Tibial nerve (tissue), 4 donors: ENCODE data around the gene TRAT1. TPM values are rescaled to one million over a fixed set of nuclear protein-coding genes. Genes with fewer than 3 reads are reported as not detected.

Experiments
- DNase-seq, 2 donors: peaks; one replicate each; pipeline ENCODE4 v3.0.0-alpha.2; 2019; ENCODE audit warnings: low spot score in 2 of 2
- H3K27ac ChIP-seq, 4 donors: fragments of 200-600 bp; sonication (generic) in 3 of 4; one replicate each; pipeline ENCODE4 v1.5.1; 2017 to 2019; ENCODE audit warnings: mild to moderate bottlenecking in 1 of 4
- H3K27me3 ChIP-seq, 2 donors: fragments of 200-600 bp; sonication (generic) in 1 of 2; one replicate each; pipeline versions ENCODE4 v1.5.1 to v1.6.0; 2017 to 2019
- H3K36me3 ChIP-seq, 3 donors: fragments of 200-600 bp; sonication (generic); one replicate each; pipeline ENCODE4 v1.5.1; 2018 to 2019
- H3K4me1 ChIP-seq, 4 donors: fragments of 200-600 bp; sonication (generic) in 3 of 4; one replicate each; pipeline ENCODE4 v1.5.1; 2017 to 2019
- H3K4me3 ChIP-seq, 4 donors: fragments of 200-600 bp; sonication (generic) in 3 of 4; one replicate each; pipeline ENCODE4 v1.5.1; 2017 to 2019; ENCODE audit warnings: mild to moderate bottlenecking in 1 of 4, moderate library complexity in 1 of 4
- H3K9me3 ChIP-seq, 4 donors: fragments of 200-600 bp; sonication (generic) in 3 of 4; one replicate each; pipeline ENCODE4 v1.5.1; 2017 to 2019
- EP300 ChIP-seq, 2 donors: sonication (generic); formaldehyde crosslinking; IDR thresholded peaks; one replicate each; pipeline ENCODE4 v1.6.1; 2017; ENCODE audit warnings: antibody characterized with exemption in 2 of 2, mild to moderate bottlenecking in 1 of 2
- POLR2A ChIP-seq, 2 donors: fragments of 450-650 bp; IDR thresholded peaks; one replicate each; pipeline ENCODE4 v1.6.1; 2017; ENCODE audit warnings: antibody characterized with exemption in 2 of 2, mild to moderate bottlenecking in 2 of 2, moderate library complexity in 2 of 2
- WGBS, 2 donors: methylation state at CpG; one replicate each; pipeline ENCODE4 v1.1.5; 2018; 5-methylcytosine and 5-hydroxymethylcytosine counted together
- total RNA-seq, 4 donors: library from RNA; depleted of rRNA; stranded (reverse); fragments of >200 nt; gene quantifications; one replicate each; pipeline ENCODE4 v1.1.0, GENCODE V29; 2016
- TF ChIP-seq, protein P1 (sequence below), 5 experiments: fragments of 200-600 bp in 3 of 5; fragments of 450-650 bp in 2 of 5; sonication (generic) in 3 of 5; IDR thresholded peaks; one replicate each; pipeline ENCODE4 v1.5.1; 2016 to 2019; ENCODE audit warnings: antibody characterized with exemption in 5 of 5, mild to moderate bottlenecking in 3 of 5, moderate library complexity in 2 of 5

Gene TRAT1
- total RNA-seq, 4 donors from 2014 or later = 0.39 to 0.90 (median 0.42) TPM; not detected in 1

DNA sequence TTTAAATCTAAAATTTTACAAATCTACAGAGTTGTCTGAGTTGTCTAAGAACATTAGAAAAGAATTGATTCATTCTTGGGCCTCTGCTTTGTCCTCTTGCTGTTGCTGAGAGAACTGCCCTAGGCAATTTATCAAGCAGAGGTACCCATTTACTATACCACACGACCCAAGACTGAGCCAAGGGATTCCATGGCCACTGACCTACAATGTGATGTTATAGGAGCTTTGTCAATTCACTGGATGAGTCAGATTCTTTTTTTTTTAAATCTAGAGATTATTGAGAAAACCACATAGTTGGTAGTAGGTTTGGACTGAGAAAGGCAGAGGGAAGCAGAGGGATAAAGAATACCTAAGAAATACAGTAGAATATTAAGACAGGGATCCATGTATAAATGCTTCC, 55.3 kb downstream of the TRAT1 start:
- DNase-seq = no peak
- Histone ChIP-seq H3K4me3 (no peak overlapping the region), H3K4me1 (no peaks in the 10 kb centered on the region), H3K27me3 (no peaks in the 10 kb centered on the region), H3K9me3 (no peaks in the 10 kb centered on the region), H3K27ac (no peak overlapping the region), H3K36me3 (no peaks in the 10 kb centered on the region)
- 11 to 38% methylated on average over 1 of the region's 1 CpG for WGBS, 2 donors
- TF ChIP-seq POLR2A (IDR thresholded peaks at IDR 0.05) (no peak), EP300 (IDR thresholded peaks at IDR 0.05) (no peak)
- TF ChIP-seq, protein P1, sequence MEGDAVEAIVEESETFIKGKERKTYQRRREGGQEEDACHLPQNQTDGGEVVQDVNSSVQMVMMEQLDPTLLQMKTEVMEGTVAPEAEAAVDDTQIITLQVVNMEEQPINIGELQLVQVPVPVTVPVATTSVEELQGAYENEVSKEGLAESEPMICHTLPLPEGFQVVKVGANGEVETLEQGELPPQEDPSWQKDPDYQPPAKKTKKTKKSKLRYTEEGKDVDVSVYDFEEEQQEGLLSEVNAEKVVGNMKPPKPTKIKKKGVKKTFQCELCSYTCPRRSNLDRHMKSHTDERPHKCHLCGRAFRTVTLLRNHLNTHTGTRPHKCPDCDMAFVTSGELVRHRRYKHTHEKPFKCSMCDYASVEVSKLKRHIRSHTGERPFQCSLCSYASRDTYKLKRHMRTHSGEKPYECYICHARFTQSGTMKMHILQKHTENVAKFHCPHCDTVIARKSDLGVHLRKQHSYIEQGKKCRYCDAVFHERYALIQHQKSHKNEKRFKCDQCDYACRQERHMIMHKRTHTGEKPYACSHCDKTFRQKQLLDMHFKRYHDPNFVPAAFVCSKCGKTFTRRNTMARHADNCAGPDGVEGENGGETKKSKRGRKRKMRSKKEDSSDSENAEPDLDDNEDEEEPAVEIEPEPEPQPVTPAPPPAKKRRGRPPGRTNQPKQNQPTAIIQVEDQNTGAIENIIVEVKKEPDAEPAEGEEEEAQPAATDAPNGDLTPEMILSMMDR (IDR thresholded peaks at IDR 0.05) = no peak

DNA sequence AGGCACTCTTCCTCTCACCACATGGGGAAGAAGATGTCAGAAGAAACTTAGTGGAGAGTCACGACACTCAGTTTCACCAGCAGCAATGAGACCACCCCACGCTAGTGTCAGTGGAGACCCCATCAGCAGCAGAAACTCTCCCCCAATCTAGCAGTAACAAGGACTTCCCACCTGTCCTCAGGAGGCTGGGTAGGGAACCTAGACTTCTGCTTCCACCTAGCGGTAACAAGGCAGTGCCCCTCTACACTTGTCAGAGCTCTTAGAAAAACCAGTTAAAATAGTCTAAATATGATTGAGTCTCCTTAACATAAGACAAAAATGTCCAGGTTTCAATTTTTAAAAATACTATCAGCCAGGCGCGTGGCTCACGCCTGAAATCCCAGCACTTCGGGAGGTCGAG, 57.3 kb downstream of the TRAT1 start:
- TF ChIP-seq, protein P1 (IDR thresholded peaks at IDR 0.05) = no peak
- TF ChIP-seq EP300 (IDR thresholded peaks at IDR 0.05) = no peak
- TF ChIP-seq POLR2A (IDR thresholded peaks at IDR 0.05) = no peak
- Histone ChIP-seq H3K36me3 (no peaks in the 10 kb centered on the region), H3K4me3 (no peak overlapping the region), H3K27ac (no peak overlapping the region), H3K27me3 (no peaks in the 10 kb centered on the region), H3K9me3 (no peaks in the 10 kb centered on the region), H3K4me1 (no peaks in the 10 kb centered on the region)
- no peak for DNase-seq
- 81 to 88% methylated on average over 6 to 8 of the region's 8 CpGs for WGBS, 2 donors

DNA sequence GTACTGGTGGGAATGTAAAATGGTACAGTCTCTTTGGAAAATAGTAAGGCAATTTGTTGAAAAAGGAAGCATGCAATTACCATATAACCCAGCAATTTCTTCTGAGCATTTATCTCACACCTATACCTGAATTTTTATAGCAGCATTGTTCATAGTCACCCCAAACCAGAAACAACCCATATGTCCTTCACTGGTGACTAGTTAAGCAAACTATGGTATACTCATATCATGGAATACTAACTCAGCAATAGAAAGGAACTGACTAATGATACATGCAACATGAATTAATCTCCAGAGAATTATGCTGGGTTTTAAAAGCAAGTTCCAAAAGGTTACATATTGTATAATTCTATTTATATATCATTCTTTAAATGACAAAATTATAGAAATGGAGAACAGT, 60.2 kb downstream of the TRAT1 start:
- H3K4me1 ChIP-seq = no peaks in the 10 kb centered on the region
- no peak for DNase-seq
- H3K9me3 ChIP-seq = no peaks in the 10 kb centered on the region
- no peaks in the 10 kb centered on the region for H3K27me3 ChIP-seq
- H3K4me3 ChIP-seq = no peak overlapping the region
- H3K36me3 ChIP-seq = no peaks in the 10 kb centered on the region
- no peak overlapping the region for H3K27ac ChIP-seq
- TF ChIP-seq POLR2A (IDR thresholded peaks at IDR 0.05) = no peak
- no peak for TF ChIP-seq EP300 (IDR thresholded peaks at IDR 0.05)
- TF ChIP-seq, protein P1 (IDR thresholded peaks at IDR 0.05) = no peak

DNA sequence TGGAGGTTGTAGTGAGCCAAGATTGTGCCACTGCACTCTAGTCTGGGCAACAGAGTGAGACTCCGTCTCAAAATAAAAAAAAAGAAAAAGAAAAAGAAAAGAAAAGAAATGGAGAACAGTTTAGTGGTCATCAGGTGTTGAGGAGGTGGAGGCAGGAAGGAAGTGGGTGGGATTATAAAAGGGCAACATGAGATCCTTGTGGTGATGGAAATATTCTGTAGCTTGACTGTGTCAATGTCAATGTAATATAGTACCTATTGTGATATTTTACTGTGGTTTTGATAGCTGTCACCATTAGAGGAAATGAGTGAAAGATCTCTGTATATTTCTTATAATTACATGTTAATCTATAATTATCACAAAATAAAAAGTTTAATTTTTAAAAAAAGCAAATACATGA, 60.8 kb downstream of the TRAT1 start:
- H3K9me3 ChIP-seq = no peaks in the 10 kb centered on the region
- H3K27me3 ChIP-seq = no peaks in the 10 kb centered on the region
- no peaks in the 10 kb centered on the region for H3K36me3 ChIP-seq
- H3K4me3 ChIP-seq = no peak overlapping the region
- WGBS, 2 donors = 0 to 9% methylated on average over 1 of the region's 1 CpG
- H3K4me1 ChIP-seq = no peaks in the 10 kb centered on the region
- H3K27ac ChIP-seq = no peak overlapping the region
- no peak for DNase-seq
- TF ChIP-seq EP300 (IDR thresholded peaks at IDR 0.05) = no peak
- TF ChIP-seq, protein P1 (IDR thresholded peaks at IDR 0.05) = no peak
- no peak for TF ChIP-seq POLR2A (IDR thresholded peaks at IDR 0.05)

DNA sequence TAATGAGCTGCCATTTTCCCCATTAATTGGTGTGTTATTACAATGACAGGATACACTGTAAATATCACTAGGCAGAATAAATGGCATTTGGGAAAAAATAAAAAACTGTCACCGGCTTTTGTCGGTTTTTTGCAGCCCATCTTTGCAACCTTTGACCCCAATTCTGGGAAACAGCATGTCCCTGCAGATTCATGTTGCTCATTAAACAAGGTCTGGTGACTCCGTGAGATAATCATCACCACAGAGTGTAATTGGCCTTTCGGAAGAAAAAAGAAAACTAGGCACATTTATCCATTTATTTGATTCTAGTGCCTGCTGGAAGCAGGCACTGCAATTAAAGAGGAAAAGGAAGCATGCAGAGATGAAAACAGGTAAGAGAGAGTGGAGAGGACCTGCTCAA, 64.5 kb downstream of the TRAT1 start:
- Histone ChIP-seq H3K27ac (no peak overlapping the region), H3K9me3 (no peaks in the 10 kb centered on the region), H3K4me1 (no peaks in the 10 kb centered on the region), H3K36me3 (no peaks in the 10 kb centered on the region), H3K4me3 (no peak overlapping the region), H3K27me3 (no peaks in the 10 kb centered on the region)
- 56 to 60% methylated on average over 4 of the region's 4 CpGs for WGBS, 2 donors
- TF ChIP-seq, protein P1 (IDR thresholded peaks at IDR 0.05) = no peak
- TF ChIP-seq EP300 (IDR thresholded peaks at IDR 0.05) = no peak
- no peak for TF ChIP-seq POLR2A (IDR thresholded peaks at IDR 0.05)
- DNase-seq = no peak
